Posterior cingulate gyrus (tissue), 11 donors: ENCODE measurements around the gene KLF3.

ENCODE experiments used
- DNase-seq, 10 donors: peaks; one replicate each; pipeline versions ENCODE4 v3.0.0 to v3.0.0-alpha.2; 2020 to 2021; ENCODE audit warnings: mixed read lengths in 3 of 10
- intact Hi-C: fragments of 100-400 bp; cut with DNase I; formaldehyde crosslinking; loops from one replicate; pipeline ENCODE4 v1.15.1; 2023

The KLF3 gene

DNA sequence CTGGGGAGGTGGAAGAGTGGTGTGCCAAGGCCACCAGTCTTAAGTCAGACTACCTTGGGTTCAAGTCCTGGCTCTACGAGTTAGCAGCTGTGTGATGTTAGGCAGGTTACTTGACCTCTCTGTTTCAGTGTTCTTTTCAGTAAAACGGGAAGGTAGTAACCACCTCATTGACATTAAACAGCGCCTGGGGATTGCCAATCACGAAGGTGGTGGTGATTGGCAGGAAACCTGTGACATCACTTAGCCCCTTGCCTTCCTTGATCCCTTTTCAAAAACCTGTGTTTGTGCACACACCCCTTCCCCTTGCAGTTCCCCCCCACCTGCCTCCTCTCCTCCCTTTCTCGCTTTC is 7.6 kb downstream of the KLF3 start:
- no peak for DNase-seq

GRCh38 chr4:38672074-38672396 is 8.0 kb downstream of the KLF3 start:
- DNase-seq = no peak
- intact Hi-C loops = no loop called here

More for the DNA sequence above, 7.6 kb downstream of the KLF3 start:
- intact Hi-C loops = no loop called here

- intact Hi-C loops = no loop called here
Observed at GRCh38 chr4:38672397-38673129, 8.6 kb downstream of the KLF3 start.

DNA sequence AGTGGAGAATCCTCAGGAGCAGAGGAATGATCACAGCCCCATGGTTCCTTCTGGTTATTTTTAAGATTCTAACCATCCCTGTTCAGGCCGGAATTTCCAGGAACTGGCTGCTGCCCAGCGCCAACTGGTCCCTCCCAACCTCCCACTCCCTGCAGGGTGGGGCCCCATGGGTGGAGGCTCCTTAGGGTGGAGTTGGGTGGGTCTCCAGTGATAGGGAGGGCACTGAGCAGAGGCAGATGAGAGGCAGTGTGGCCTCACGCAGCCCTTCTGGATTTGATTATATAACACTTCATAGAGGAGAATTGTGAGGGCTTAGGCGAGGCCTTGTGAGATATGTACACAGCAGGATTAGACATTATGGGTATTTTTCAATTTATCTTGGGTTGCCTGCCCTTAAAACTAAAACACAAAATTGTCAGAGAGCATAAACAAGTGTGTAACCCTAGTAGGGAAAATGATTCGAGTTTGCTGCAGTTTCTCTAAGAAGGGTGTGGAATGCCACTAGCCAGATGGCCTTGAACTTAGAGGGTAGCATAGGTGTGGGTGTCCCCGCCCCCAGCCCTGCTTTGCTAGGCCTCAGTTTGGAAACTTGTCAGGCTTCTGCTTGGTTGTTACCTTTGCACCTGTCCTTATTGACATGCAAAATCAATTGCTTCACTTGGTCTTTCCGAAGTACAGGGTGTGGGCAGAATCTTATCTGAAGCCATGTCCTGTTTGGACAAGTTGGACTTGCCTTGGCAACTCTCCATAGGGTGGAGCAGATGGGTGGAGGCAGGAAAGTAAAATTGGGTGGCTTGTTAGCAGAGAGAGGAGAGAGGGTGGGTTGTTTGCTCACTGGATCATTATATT is 9.4 kb downstream of the KLF3 start:
- DNase-seq = no peak
- intact Hi-C loops = no loop called here

More at GRCh38 chr4:38672397-38673129, 8.6 kb downstream of the KLF3 start:
- no peak for DNase-seq

DNA sequence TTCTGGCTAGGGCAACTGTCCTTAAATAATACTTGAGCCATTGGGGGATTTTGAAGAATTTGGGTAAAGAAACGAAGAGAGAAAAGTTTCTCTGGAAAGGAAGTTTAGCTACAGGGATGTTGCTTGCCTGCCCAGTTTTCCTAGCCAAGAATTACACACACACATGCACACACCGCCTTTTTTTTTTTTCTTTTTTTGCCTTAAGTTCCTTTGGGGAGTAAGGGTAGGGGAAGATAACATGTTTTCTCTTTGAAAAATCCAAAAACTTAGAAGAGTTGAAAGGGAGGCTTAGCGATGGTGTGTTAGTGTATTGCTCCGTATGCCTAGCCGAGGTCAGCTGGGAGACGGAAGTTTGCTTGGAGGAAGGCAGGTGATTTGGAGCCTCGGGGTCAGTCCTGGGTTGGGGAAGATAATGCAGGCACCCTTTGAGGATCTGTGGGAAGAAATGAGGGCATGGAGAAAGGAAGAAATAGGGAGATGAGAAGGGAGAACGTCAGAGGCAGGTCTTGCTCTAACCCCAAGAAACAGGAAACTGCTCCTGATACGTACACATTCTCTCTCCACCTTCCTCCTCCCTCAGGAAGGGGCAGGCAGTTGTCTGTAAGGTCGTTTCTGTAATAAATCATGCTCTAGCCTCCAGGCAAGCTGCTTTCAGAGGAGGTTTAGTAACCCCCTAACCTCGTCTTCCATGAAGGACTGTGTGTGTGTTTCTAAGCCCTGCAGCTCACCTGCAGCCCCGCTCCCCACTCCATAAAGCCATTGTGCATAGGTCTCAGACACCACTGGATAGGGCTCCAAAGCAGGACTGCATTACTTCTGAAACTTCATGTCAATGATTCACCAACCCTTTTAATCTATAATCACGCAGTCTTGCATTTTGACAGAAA is 10.5 kb downstream of the KLF3 start:
- DNase-seq = no peak
- intact Hi-C loops = loop anchor here (1.0 to 5.0 kb wide), 4 partner anchors 58 to 612 kb away; no protein-coding TSS in a partner anchor

- peak in 8 of 10 donors; percentile 49 to 93 (median 82) for DNase-seq
- intact Hi-C loops = loop anchor here (1.0 to 5.0 kb wide), 4 partner anchors 57 to 613 kb away; no protein-coding TSS in a partner anchor
Observed at GRCh38 chr4:38675146-38676121, 11.4 kb downstream of the KLF3 start.

DNA sequence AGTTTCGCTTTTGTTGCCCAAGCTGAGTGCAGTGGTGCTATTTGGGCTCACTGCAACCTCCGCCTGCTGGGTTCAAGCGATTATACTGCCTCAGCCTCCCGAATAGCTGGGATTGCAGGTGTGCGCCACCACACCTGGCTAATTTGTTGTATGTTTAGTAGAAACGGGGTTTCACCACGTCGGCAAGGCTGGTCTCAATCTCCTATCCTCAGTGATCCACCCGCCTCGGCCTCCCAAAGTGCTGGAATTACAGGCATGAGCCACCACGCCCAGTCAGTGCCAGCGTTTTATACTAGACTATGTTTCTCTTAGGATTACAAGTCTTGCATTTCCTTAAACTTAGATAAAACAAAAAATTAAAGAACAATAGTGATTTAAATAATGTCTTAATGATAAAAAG is 13.0 kb downstream of the KLF3 start:
- DNase-seq = peak in 1 of 10 donors; percentile 48
- intact Hi-C loops = loop anchor here (5.0 kb wide), 2 partner anchors 55 to 615 kb away; no protein-coding TSS in a partner anchor

DNA sequence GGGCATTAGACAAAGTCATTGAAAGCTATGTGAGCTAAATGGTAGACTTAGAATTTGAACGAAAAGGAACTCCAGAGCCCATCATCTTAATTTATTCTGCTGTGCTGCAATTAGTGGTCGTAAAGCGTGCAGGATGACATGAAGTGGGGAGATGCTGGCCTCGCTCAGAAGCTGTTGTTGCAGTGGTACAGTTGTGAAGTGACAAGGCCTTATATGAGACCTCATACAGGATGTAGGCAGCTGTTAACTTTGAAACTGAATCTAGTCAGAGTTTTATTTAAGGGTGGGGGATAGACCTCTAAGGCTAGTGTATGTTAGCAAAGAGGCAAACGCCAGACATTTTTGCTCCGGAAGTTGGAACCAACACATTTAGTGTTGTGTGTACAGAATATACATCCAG is 13.4 kb downstream of the KLF3 start:
- intact Hi-C loops = loop anchor here (5.0 kb wide), 2 partner anchors 55 to 615 kb away; no protein-coding TSS in a partner anchor
- DNase-seq = no peak

- intact Hi-C loops = loop anchor here (5.0 kb wide), 2 partner anchors 54 to 616 kb away; no protein-coding TSS in a partner anchor
- DNase-seq = no peak
Observed at GRCh38 chr4:38678078-38678477, 14.1 kb downstream of the KLF3 start.

DNA sequence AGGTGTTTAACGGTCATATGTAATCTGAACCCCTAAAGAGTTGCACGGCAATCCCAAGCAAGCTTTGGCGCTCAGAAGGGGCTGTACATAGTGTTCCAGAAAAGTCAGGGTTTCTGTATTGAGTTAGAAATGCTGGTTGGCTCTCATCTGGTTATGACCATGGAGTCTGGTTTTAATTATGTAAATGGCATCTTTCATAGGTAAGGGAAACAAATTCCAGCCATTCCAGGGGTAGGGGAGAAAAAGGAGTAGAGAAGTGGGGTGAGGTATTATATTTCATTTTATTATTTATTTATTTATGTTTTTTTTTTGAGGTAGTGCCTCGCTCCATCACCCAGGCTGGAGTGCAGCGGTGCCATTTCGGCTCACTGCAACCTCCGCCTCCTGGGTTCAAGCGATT is 15.9 kb downstream of the KLF3 start:
- intact Hi-C loops = loop anchor here (5.0 kb wide), 2 partner anchors 52 to 618 kb away; no protein-coding TSS in a partner anchor

GRCh38 chr4:38681281-38681991 is 17.4 kb downstream of the KLF3 start:
- intact Hi-C loops = no loop called here

More for the DNA sequence above, 15.9 kb downstream of the KLF3 start:
- DNase-seq = no peak

DNA sequence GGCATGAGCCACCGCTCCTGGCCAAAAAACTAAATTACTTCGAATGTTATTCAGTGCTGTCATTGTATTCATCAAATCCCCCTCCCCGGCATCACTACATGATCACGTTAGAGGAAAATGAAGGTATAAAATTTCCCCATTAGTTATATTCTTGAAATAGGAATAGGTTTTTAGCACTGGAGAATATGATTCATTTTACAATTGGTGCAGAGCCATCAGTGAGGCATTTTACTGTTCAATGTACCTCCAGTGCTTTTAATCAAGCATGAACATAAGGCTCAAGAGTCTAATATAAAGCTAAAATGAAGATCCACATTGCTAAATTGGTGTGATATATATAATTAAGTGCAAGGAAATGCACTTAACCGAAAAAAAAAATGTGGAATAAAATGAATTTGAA is 18.3 kb downstream of the KLF3 start:
- intact Hi-C loops = no loop called here
- no peak for DNase-seq

More at GRCh38 chr4:38681281-38681991, 17.4 kb downstream of the KLF3 start:
- DNase-seq = no peak

DNA sequence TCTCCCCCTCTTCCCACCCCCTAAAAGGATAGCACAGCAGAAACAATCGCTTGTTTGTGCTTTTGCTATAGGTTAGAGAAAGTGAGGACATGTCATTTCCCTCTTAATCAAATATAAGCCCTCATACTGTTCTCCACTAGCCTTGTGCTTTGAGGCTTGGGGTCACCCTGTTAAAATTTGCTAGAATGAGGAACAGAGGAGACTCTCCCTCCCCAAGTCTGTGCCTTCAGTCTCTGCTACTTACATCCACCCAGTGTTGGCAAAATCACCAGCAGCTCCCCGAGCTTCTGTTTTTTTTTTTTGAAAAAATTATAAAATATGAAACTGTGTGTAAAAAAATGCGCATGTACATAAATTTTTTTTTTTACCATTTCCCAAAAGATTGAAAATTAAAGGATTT is 19.3 kb downstream of the KLF3 start:
- DNase-seq = no peak
- intact Hi-C loops = no loop called here

DNA sequence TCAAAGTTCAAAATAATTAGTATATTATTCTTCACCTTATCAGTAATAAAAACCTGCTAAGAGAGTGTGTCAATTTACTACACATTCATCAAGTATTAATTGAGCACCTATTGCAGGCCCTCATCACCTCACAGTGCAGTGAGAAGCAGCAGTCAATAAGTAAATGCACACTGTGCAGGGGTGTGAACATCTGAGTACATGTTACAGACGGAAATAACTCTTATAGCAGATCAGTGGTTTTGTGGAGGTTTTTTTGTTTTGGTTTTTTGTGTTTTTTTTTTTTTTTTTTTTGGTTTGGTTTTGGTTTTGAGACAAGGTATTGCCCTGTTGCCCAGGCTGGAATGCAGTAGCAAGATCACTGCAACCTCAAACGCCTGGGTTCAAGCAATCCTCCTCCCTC is 20.3 kb downstream of the KLF3 start:
- intact Hi-C loops = no loop called here
- DNase-seq = no peak

GRCh38 chr4:38684951-38685844 is 21.2 kb downstream of the KLF3 start:
- DNase-seq = no peak
- intact Hi-C loops = no loop called here

GRCh38 chr4:38686682-38687081 is 22.7 kb downstream of the KLF3 start:
- intact Hi-C loops = no loop called here

GRCh38 chr4:38687571-38688011 is 23.6 kb downstream of the KLF3 start:
- intact Hi-C loops = no loop called here

More at GRCh38 chr4:38686682-38687081, 22.7 kb downstream of the KLF3 start:
- no peak for DNase-seq

More at GRCh38 chr4:38687571-38688011, 23.6 kb downstream of the KLF3 start:
- no peak for DNase-seq
